MCF 10A (cell line): Measurements from ENCODE around the gene TARS3. TPM values are rescaled to one million over a fixed set of nuclear protein-coding genes. Genes with fewer than 3 reads are reported as not detected.

Source experiments
- BruUV-seq: library from RNA; stranded (reverse); fragments of 400-500 nt; replicated peaks from 2 replicates; lab custom pipeline; 2021; lab: Mats Ljungman, UMichigan
- CTCF ChIA-PET: fragments of 300-600 bp; sonication (Branson Sonifier 250); formaldehyde crosslinking; extraction: SDS; loops from one replicate; lab custom pipeline; 2021; ENCODE audit warnings: antibody characterized with exemption, inconsistent platforms; lab: Yijun Ruan, JAX
- POLR2A ChIA-PET: fragments of 300-600, 350-650 bp; sonication (Branson Sonifier 250); formaldehyde crosslinking; extraction: SDS; loops from one replicate; lab custom pipeline; 2020; ENCODE audit warnings: antibody characterized with exemption, inconsistent platforms; lab: Yijun Ruan, JAX
- DNase-seq: peaks from one replicate; pipeline ENCODE4 v3.0.0-alpha.2; 2018; ENCODE audit not compliant: unreplicated experiment
- H3K27ac Mint-ChIP-seq: one replicate; pipeline ENCODE4 v1.8.0; 2022; ENCODE audit warnings: mild to moderate bottlenecking, low read depth, mixed read lengths; ENCODE audit not compliant: unreplicated experiment
- H3K27me3 Mint-ChIP-seq: one replicate; pipeline ENCODE4 v1.8.0; 2022; ENCODE audit warnings: mixed read lengths; ENCODE audit not compliant: insufficient read depth, unreplicated experiment
- H3K36me3 Mint-ChIP-seq: one replicate; pipeline ENCODE4 v1.8.0; 2022; ENCODE audit warnings: mild to moderate bottlenecking, moderate library complexity, mixed read lengths; ENCODE audit not compliant: insufficient read depth, unreplicated experiment
- H3K4me1 Mint-ChIP-seq: one replicate; pipeline ENCODE4 v1.8.0; 2022; ENCODE audit warnings: mixed read lengths; ENCODE audit not compliant: insufficient read depth, unreplicated experiment
- H3K4me3 Mint-ChIP-seq: one replicate; pipeline ENCODE4 v1.8.0; 2022; ENCODE audit warnings: mild to moderate bottlenecking, moderate library complexity, mixed read lengths; ENCODE audit not compliant: unreplicated experiment
- H3K9me3 Mint-ChIP-seq: one replicate; pipeline ENCODE4 v1.8.0; 2022; ENCODE audit warnings: mixed read lengths; ENCODE audit not compliant: unreplicated experiment
- CTCF ChIP-seq: fragments of 200-600 bp; IDR thresholded peaks from one replicate; pipeline ENCODE4 v1.8.0; 2022; ENCODE audit warnings: antibody characterized with exemption, mild to moderate bottlenecking; ENCODE audit not compliant: unreplicated experiment
- intact Hi-C: fragments of 100-400 bp; cut with micrococcal nuclease; formaldehyde crosslinking; loops from 2 replicates; pipeline ENCODE4 v1.14.1; 2022
- total RNA-seq: library from RNA; stranded (reverse); gene quantifications from 2 replicates; pipeline ENCODE4 v1.2.3, GENCODE V29; 2022

TARS3 gene
- total RNA-seq, 1 experiment from 2014 or later = 5.0 TPM

- no peaks in the 10 kb centered on the region for H3K9me3 Mint-ChIP-seq
- peak; percentile 48 for DNase-seq
- H3K4me3 Mint-ChIP-seq = no peak overlapping the region
- intact Hi-C loops = no loop called here
- peaks cover 16% of the 10 kb centered on the region for H3K4me1 Mint-ChIP-seq
- H3K36me3 Mint-ChIP-seq = no peaks in the 10 kb centered on the region
- H3K27ac Mint-ChIP-seq = no peak overlapping the region
- no peaks in the 10 kb centered on the region for H3K27me3 Mint-ChIP-seq
- POLR2A ChIA-PET = no interaction called here
- CTCF ChIA-PET = no interaction called here
- no TSS peak for BruUV-seq
- no peak for TF ChIP-seq CTCF
These were observed 110.9 kb downstream of the TARS3 start for GRCh38 chr15:101613130-101614000.

- TF ChIP-seq CTCF = no peak
- DNase-seq = no peak
- Mint-ChIP-seq H3K27ac (no peak overlapping the region), H3K36me3 (no peaks in the 10 kb centered on the region), H3K27me3 (no peaks in the 10 kb centered on the region), H3K4me3 (no peak overlapping the region), H3K9me3 (no peaks in the 10 kb centered on the region), H3K4me1 (peaks cover 16% of the 10 kb centered on the region)
- intact Hi-C loops = no loop called here
- ChIA-PET CTCF (no interaction called here), POLR2A (no interaction called here)
- no TSS peak for BruUV-seq
These were observed 111.6 kb downstream of the TARS3 start for GRCh38 chr15:101612676-101613075.

GRCh38 chr15:101611580-101612299 lies 112.5 kb downstream of the TARS3 start:
- POLR2A ChIA-PET = no interaction called here
- no TSS peak for BruUV-seq
- intact Hi-C loops = no loop called here
- TF ChIP-seq CTCF = no peak
- Mint-ChIP-seq H3K4me3 (no peak overlapping the region), H3K27me3 (no peaks in the 10 kb centered on the region), H3K4me1 (peaks cover 16% of the 10 kb centered on the region), H3K27ac (no peak overlapping the region), H3K9me3 (no peaks in the 10 kb centered on the region), H3K36me3 (no peaks in the 10 kb centered on the region)
- no peak for DNase-seq
- CTCF ChIA-PET = interaction anchor here (0.6 kb wide), 1 partner anchor 9 kb away, joined by 3 read pairs; no protein-coding TSS in a partner anchor

- no TSS peak for BruUV-seq
- peaks cover 9% of the 10 kb centered on the region for H3K4me1 Mint-ChIP-seq
- ChIA-PET CTCF (no interaction called here), POLR2A (no interaction called here)
- H3K27ac Mint-ChIP-seq = no peak overlapping the region
- TF ChIP-seq CTCF = no peak
- intact Hi-C loops = no loop called here
- no peak for DNase-seq
- no peaks in the 10 kb centered on the region for H3K9me3 Mint-ChIP-seq
- H3K27me3 Mint-ChIP-seq = no peaks in the 10 kb centered on the region
- H3K4me3 Mint-ChIP-seq = no peak overlapping the region
- no peaks in the 10 kb centered on the region for H3K36me3 Mint-ChIP-seq
These were observed 113.3 kb downstream of the TARS3 start for GRCh38 chr15:101611007-101611406.
